HEK293T (cell line): ENCODE results near the gene GCC1.

Experiments
- CTCF ChIA-PET: fragments of 350-600 bp; formaldehyde crosslinking; extraction: SDS; loops from one replicate; lab custom pipeline; 2021; ENCODE audit warnings: antibody characterized with exemption, inconsistent platforms; lab: Yijun Ruan, JAX
- POLR2A ChIA-PET: fragments of 350-600 bp; formaldehyde crosslinking; extraction: SDS; loops from one replicate; lab custom pipeline; 2020; ENCODE audit warnings: antibody characterized with exemption, inconsistent platforms; lab: Yijun Ruan, JAX
- DNase-seq: peaks from one replicate; pipeline ENCODE4 v3.0.0; 2012; ENCODE audit warnings: mixed read lengths; ENCODE audit errors: extremely low spot score
- ARNT ChIP-seq: fragments of 450-650 bp; IDR thresholded peaks from 2 replicates; pipeline ENCODE4 v1.6.1; 2017; ENCODE audit warnings: mild to moderate bottlenecking
- BHLHE40 ChIP-seq: fragments of 450-650 bp; IDR thresholded peaks from 2 replicates; pipeline ENCODE4 v1.6.1; 2016; ENCODE audit warnings: mild to moderate bottlenecking, moderate library complexity, borderline replicate concordance
- CTBP1 ChIP-seq: fragments of 450-650 bp; IDR thresholded peaks from 2 replicates; pipeline ENCODE4 v1.6.1; 2016; ENCODE audit warnings: borderline replicate concordance
- ELF4 ChIP-seq: fragments of 450-650 bp; IDR thresholded peaks from 2 replicates; pipeline ENCODE4 v1.6.1; 2017; ENCODE audit warnings: antibody characterized with exemption
- FOXA1 ChIP-seq: fragments of 450-650 bp; IDR thresholded peaks from 2 replicates; pipeline ENCODE4 v1.6.1; 2016; ENCODE audit warnings: mild to moderate bottlenecking
- FOXK2 ChIP-seq: fragments of 450-650 bp; IDR thresholded peaks from 2 replicates; pipeline ENCODE4 v1.6.1; 2016; ENCODE audit warnings: mild to moderate bottlenecking
- FOXM1 ChIP-seq: fragments of 450-650 bp; IDR thresholded peaks from 2 replicates; pipeline ENCODE4 v1.6.1; 2017; ENCODE audit warnings: mild to moderate bottlenecking, borderline replicate concordance
- HDGF ChIP-seq: fragments of 450-650 bp; IDR thresholded peaks from 2 replicates; pipeline ENCODE4 v1.6.1; 2017; ENCODE audit warnings: antibody characterized with exemption, borderline replicate concordance
- L3MBTL2 ChIP-seq: fragments of 450-650 bp; conservative IDR thresholded peaks from 2 replicates; pipeline ENCODE4 v1.6.1; 2016; ENCODE audit warnings: mild to moderate bottlenecking
- LEF1 ChIP-seq: fragments of 450-650 bp; IDR thresholded peaks from 2 replicates; pipeline ENCODE4 v1.6.1; 2017; ENCODE audit warnings: mild to moderate bottlenecking, borderline replicate concordance
- NFRKB ChIP-seq: fragments of 450-650 bp; IDR thresholded peaks from 2 replicates; pipeline ENCODE4 v1.6.1; 2016; ENCODE audit warnings: mild to moderate bottlenecking, moderate library complexity
- SP1 ChIP-seq: fragments of 450-650 bp; IDR thresholded peaks from 2 replicates; pipeline ENCODE4 v1.6.1; 2017
- SUZ12 ChIP-seq: fragments of 450-650 bp; IDR thresholded peaks from 2 replicates; pipeline ENCODE4 v1.6.1; 2016; ENCODE audit warnings: mild to moderate bottlenecking
- TARDBP ChIP-seq: fragments of 450-650 bp; IDR thresholded peaks from 2 replicates; pipeline ENCODE4 v1.6.1; 2016
- ZNF384 ChIP-seq: fragments of 450-650 bp; IDR thresholded peaks from 2 replicates; pipeline ENCODE4 v1.6.1; 2016
- TF ChIP-seq, protein P1 (sequence below): fragments of 450-650 bp; IDR thresholded peaks from 2 replicates; pipeline ENCODE4 v1.6.1; 2016

GCC1 gene

DNA sequence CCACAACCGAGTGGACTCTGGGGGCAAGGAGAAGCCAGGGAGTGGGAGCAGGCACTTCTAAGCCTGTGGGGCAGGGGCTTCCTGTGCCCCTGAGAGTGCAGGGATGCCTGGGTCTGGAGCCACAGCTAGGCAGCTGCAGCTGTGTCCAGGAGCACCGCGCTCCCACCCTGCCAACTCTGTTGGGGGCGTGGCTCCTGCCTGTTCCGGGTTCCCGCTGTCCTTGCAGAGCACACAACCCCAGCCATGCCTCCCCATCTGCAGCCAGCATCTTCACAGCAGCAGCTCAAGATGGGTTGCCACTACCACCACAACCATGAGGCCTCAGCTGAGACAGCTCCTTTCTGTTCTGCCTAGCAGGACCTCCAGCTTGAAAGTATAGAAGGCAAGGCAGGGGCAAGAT is 23.9 kb upstream of the GCC1 start:
- CTCF ChIA-PET = no interaction called here
- POLR2A ChIA-PET = no interaction called here
- TF ChIP-seq LEF1 = no peak
- no peak for TF ChIP-seq ELF4
- TF ChIP-seq ZNF384 = no peak
- no peak for TF ChIP-seq TARDBP
- TF ChIP-seq, protein P1, sequence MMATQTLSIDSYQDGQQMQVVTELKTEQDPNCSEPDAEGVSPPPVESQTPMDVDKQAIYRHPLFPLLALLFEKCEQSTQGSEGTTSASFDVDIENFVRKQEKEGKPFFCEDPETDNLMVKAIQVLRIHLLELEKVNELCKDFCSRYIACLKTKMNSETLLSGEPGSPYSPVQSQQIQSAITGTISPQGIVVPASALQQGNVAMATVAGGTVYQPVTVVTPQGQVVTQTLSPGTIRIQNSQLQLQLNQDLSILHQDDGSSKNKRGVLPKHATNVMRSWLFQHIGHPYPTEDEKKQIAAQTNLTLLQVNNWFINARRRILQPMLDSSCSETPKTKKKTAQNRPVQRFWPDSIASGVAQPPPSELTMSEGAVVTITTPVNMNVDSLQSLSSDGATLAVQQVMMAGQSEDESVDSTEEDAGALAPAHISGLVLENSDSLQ = no peak
- no peak for TF ChIP-seq FOXA1
- no peak for TF ChIP-seq NFRKB
- no peak for TF ChIP-seq SUZ12
- TF ChIP-seq FOXM1 = no peak
- TF ChIP-seq CTBP1 = no peak
- no peak for TF ChIP-seq L3MBTL2
- no peak for TF ChIP-seq FOXK2
- no peak for TF ChIP-seq BHLHE40
- TF ChIP-seq SP1 = no peak
- no peak for TF ChIP-seq HDGF
- no peak for TF ChIP-seq ARNT
- DNase-seq = no peak

DNA sequence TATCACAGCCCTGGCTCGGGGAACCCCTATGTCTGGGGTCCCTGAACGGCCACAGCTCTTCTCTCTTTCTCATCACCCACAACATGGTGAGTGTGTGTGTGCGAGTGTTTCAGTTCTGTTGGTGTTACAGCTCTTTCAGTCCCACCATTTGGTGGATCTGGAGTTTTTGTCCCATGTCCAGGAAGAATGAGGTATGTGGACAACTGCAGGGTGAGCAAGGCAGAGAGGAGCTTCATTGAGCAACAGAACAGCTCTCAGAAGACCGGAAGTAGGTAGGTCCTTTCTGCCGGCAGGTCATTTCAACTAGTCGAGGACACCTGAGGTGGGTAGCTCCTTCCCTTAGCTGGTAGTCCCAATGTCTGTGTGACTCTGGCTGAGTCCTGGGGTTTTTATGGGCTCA is 23.1 kb upstream of the GCC1 start:
- TF ChIP-seq ARNT (no peak), HDGF (no peak), ELF4 (no peak), BHLHE40 (no peak), TARDBP (no peak), SP1 (no peak), FOXK2 (no peak)
- TF ChIP-seq, protein P1 = no peak
- CTCF ChIA-PET = no interaction called here
- POLR2A ChIA-PET = no interaction called here
- DNase-seq = no peak

DNA sequence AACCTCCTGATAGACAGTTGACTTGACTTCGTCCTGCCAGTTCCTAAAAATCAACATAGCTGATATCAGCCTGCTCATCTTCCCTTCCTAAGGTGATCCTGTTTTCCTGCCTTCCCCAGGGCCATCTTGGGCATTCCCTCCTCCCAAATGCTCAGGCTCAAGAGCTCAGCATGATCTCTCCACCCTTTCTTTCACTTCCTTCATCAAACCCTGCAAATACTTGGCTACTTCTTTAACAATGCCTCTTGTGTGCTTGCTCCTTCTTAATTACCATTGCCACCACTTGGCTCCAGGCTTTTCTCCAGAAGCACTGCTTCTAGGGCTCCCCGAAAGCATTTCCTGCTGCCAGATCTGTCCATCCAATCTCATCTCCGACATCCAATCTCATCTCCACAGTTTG is 15.5 kb upstream of the GCC1 start:
- ChIA-PET CTCF (interaction anchor here (0.7 kb wide), 1 partner anchor 108 kb away, joined by 3 read pairs; no protein-coding TSS in a partner anchor), POLR2A (no interaction called here)
- no peak for TF ChIP-seq ELF4
- no peak for TF ChIP-seq FOXA1
- TF ChIP-seq ZNF384 = no peak
- TF ChIP-seq NFRKB = no peak
- no peak for TF ChIP-seq SP1
- TF ChIP-seq CTBP1 = no peak
- TF ChIP-seq, protein P1 = no peak
- no peak for TF ChIP-seq FOXK2
- DNase-seq = no peak

DNA sequence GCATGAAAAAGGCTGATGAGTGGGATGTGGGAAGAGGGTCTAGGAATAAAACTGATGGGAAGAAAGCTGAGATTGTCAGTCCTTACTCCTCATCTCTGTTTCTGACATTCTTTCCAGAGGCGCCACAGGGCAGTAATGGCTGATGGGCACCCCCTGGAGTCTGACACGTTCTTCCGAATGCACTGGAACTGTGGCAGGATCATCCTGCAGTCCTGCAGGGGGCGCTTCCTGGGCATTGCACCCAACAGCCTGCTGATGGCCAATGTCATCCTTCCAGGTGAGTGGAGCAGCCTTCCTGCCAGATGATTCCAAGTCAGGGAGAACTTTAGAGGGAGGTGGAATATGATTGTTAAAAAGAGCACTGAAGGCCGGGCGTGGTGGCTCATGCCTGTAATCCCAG is 12.9 kb upstream of the GCC1 start:
- POLR2A ChIA-PET = interaction anchor here (1.0 kb wide), 1 partner anchor 10 kb away, joined by 3 read pairs; the partner anchor contains the start of gene ARF5
- TF ChIP-seq FOXK2 (no peak), CTBP1 (no peak), L3MBTL2 (no peak), ZNF384 (no peak), ELF4 (no peak), FOXM1 (no peak), SUZ12 (no peak), NFRKB (no peak), LEF1 (no peak), TARDBP (no peak), ARNT (no peak), HDGF (no peak), FOXA1 (no peak), SP1 (no peak), BHLHE40 (no peak)
- TF ChIP-seq, protein P1 = no peak
- CTCF ChIA-PET = no interaction called here
- DNase-seq = peak; percentile 38

DNA sequence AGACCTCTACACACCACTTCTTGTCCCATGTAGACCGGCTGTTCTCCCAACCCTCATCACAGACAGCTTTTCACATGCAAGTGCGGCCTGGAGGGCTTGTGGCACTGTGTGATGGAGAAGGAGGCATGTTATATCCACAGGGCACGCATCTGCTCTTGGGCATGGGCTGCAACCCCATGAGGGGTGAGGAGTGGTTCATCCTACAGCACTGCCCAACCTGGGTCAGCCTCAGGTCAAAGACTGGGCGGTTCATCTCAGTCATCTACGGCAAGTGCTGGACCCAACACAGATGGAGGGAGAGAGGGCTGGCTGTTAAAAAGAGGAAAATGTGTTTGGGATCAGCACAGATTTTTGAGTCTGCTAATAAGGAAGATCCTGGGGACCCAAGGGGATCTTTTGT is 10.3 kb upstream of the GCC1 start:
- POLR2A ChIA-PET = no interaction called here
- no peak for DNase-seq
- TF ChIP-seq ARNT (no peak), NFRKB (no peak)
- CTCF ChIA-PET = no interaction called here

DNA sequence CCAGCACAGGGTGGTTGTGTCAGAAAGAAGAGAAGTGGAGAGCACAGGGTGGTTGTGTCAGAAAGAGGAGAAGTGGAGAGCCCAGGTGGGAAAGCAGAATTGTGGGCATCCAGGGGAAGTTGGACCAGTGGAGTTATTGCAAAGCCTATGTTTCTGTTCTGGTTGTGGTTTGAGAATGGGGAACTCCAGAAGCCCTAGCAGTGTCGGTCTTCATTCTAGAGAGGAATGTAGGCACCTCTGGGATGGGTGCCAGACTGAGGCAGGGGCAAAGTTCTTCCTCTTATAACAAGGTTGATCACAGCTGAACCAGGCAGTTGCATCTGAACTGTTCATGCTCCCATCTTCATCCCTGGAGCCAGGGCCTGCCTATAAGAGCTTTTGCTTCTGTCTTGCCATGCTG is 9.1 kb upstream of the GCC1 start:
- ChIA-PET POLR2A (no interaction called here), CTCF (no interaction called here)
- no peak for DNase-seq
- TF ChIP-seq BHLHE40 = no peak
- TF ChIP-seq ELF4 = no peak
- TF ChIP-seq NFRKB = no peak
- TF ChIP-seq FOXM1 = no peak
- TF ChIP-seq HDGF = no peak
